DOHH2 (cell line): ENCODE measurements around the gene CHKB.

Experiments
- H3F3A ChIP-seq: fragments of 200-600 bp; sonication (generic), shearing (Covaris generic); 2 replicates; pipeline ENCODE4 v1.6.0; 2016; ENCODE audit warnings: antibody characterized with exemption, mild to moderate bottlenecking; ENCODE audit not compliant: control insufficient read depth, insufficient read depth
- H3K27ac ChIP-seq: fragments of 200-600 bp; sonication (generic); 2 replicates; pipeline ENCODE4 v1.5.1; 2014; ENCODE audit warnings: low read depth, mild to moderate bottlenecking, low read length, moderate library complexity
- H3K27me3 ChIP-seq: fragments of 200-600 bp; sonication (generic); 2 replicates; pipeline ENCODE4 v1.6.1; 2014; ENCODE audit warnings: mild to moderate bottlenecking, low read length, mixed read lengths; ENCODE audit not compliant: control insufficient read depth
- H3K36me3 ChIP-seq: fragments of 200-600 bp; sonication (generic); 2 replicates; pipeline ENCODE4 v1.6.1; 2014; ENCODE audit warnings: mild to moderate bottlenecking, low read length, moderate library complexity, mixed read lengths; ENCODE audit not compliant: control insufficient read depth
- H3K4me1 ChIP-seq: fragments of 200-600 bp; sonication (generic); 2 replicates; pipeline ENCODE4 v1.6.1; 2014; ENCODE audit warnings: mild to moderate bottlenecking, low read length, mixed read lengths; ENCODE audit not compliant: control insufficient read depth
- H3K4me2 ChIP-seq: fragments of 200-600 bp; sonication (generic); 2 replicates; pipeline ENCODE4 v1.6.0; 2014; ENCODE audit warnings: mild to moderate bottlenecking, low read length, moderate library complexity
- H3K4me3 ChIP-seq: fragments of 200-600 bp; sonication (generic); 2 replicates; pipeline ENCODE4 v1.5.1; 2014; ENCODE audit warnings: mild to moderate bottlenecking, low read length, mixed read lengths
- H3K79me2 ChIP-seq: fragments of 200-600 bp; sonication (generic); 2 replicates; pipeline ENCODE4 v1.6.1; 2014; ENCODE audit warnings: mild to moderate bottlenecking, low read length, mixed read lengths; ENCODE audit not compliant: control insufficient read depth
- H3K9me2 ChIP-seq: fragments of 200-600 bp; sonication (generic); replicated peaks from 2 replicates; pipeline ENCODE4 v1.6.1; 2014; ENCODE audit warnings: mild to moderate bottlenecking, low read length, mixed read lengths; ENCODE audit not compliant: control insufficient read depth
- H3K9me3 ChIP-seq: fragments of 200-600 bp; sonication (generic); 2 replicates; pipeline ENCODE4 v1.6.1; 2014; ENCODE audit warnings: antibody characterized with exemption, low read length, mixed read lengths; ENCODE audit not compliant: control insufficient read depth, insufficient read depth
- H4K20me1 ChIP-seq: fragments of 200-600 bp; sonication (generic); 2 replicates; pipeline ENCODE4 v1.6.0; 2014; ENCODE audit warnings: low read depth, mild to moderate bottlenecking, antibody characterized with exemption, low read length, moderate library complexity; ENCODE audit not compliant: control insufficient read depth, insufficient read depth
- CTCF ChIP-seq: fragments of 200-600 bp; sonication (generic); IDR thresholded peaks from one replicate; pipeline ENCODE4 v1.5.1; 2014; ENCODE audit warnings: antibody characterized with exemption, mild to moderate bottlenecking, low read depth, low read length; ENCODE audit not compliant: poor library complexity, severe bottlenecking
- EZH2phosphoT487 ChIP-seq: fragments of 200-600 bp; sonication (generic); IDR thresholded peaks from 2 replicates; pipeline ENCODE4 v1.6.1; 2017; ENCODE audit warnings: borderline replicate concordance, mild to moderate bottlenecking, antibody characterized with exemption, low read length, moderate library complexity, mixed read lengths

Gene CHKB

DNA sequence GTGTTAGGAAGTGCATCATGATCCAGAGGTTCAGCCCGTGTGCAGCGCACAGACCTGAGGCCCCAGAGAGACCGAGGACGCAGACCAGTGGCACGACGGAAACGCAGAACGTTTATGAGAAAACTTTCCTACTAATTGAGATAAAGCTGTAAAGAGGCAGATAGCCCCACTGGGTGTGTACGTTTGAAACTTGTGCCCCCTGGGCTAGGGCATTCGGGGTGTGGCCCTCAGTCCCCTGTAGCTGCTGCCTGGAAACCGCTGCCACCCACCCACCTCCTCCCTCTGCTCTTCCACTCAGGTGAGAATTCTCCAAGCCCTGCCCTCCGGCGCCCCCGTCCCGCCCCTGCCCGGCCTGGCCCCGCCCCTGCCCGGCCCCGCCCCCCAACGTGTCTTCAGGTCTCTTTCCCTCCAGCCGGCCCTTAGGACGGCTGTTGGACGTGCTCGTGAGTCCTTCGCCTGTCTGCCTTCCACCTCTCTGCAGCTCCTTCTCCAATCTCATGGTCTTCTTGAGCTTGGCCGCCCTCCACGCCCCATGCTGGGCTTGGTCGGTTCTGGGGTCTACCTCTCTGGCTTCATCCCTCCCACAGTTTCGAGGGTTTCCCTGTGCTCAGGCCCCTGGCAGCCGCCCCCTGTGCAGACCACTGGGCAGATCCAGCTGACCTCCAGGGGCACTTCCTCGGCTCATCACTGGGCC, 30.0 kb upstream of the CHKB start:
- H3K9me2 ChIP-seq: no peaks in the 10 kb centered on the region
- H3F3A ChIP-seq: 0 out of 2 replicates have a peak, but pooled peaks cover 2% of the 10 kb centered on the region
- no peak overlapping the region for H3K4me2 ChIP-seq
- H3K4me3 ChIP-seq: no peak overlapping the region
- no peaks in the 10 kb centered on the region for H3K79me2 ChIP-seq
- peaks cover 7% of the 10 kb centered on the region; the same call in 1 of the 2 replicates for H3K4me1 ChIP-seq
- H4K20me1 ChIP-seq: no peaks in the 10 kb centered on the region
- no peaks in the 10 kb centered on the region for H3K9me3 ChIP-seq
- TF ChIP-seq CTCF: no peak
- TF ChIP-seq EZH2phosphoT487: no peak
- peaks cover 28% of the 10 kb centered on the region for H3K27me3 ChIP-seq
- H3K36me3 ChIP-seq: no peaks in the 10 kb centered on the region
- no peak overlapping the region for H3K27ac ChIP-seq

GRCh38 chr22:50612168-50612527, 29.5 kb upstream of the CHKB start:
- H3K4me1 ChIP-seq: peaks cover 7% of the 10 kb centered on the region; the same call in 1 of the 2 replicates
- H3K36me3 ChIP-seq: no peaks in the 10 kb centered on the region
- H3K9me2 ChIP-seq: no peaks in the 10 kb centered on the region
- peaks cover 31% of the 10 kb centered on the region for H3K27me3 ChIP-seq
- no peak overlapping the region for H3K4me2 ChIP-seq
- no peaks in the 10 kb centered on the region for H4K20me1 ChIP-seq
- no peak for TF ChIP-seq EZH2phosphoT487
- TF ChIP-seq CTCF: no peak
- no peaks in the 10 kb centered on the region for H3K9me3 ChIP-seq
- no peak overlapping the region for H3K4me3 ChIP-seq
- no peak overlapping the region for H3K27ac ChIP-seq
- H3K79me2 ChIP-seq: no peaks in the 10 kb centered on the region
- 0 out of 2 replicates have a peak, but pooled peaks cover 2% of the 10 kb centered on the region for H3F3A ChIP-seq

- no peaks in the 10 kb centered on the region for H4K20me1 ChIP-seq
- H3K4me1 ChIP-seq: peaks cover 7% of the 10 kb centered on the region; the same call in 1 of the 2 replicates
- H3K4me2 ChIP-seq: no peak overlapping the region
- 0 out of 2 replicates have a peak, but pooled peaks cover 2% of the 10 kb centered on the region for H3F3A ChIP-seq
- H3K79me2 ChIP-seq: no peaks in the 10 kb centered on the region
- H3K4me3 ChIP-seq: no peak overlapping the region
- no peaks in the 10 kb centered on the region for H3K9me3 ChIP-seq
- H3K27me3 ChIP-seq: peaks cover 36% of the 10 kb centered on the region
- TF ChIP-seq EZH2phosphoT487 (no peak), CTCF (no peak)
- no peak overlapping the region for H3K27ac ChIP-seq
- H3K9me2 ChIP-seq: no peaks in the 10 kb centered on the region
- no peaks in the 10 kb centered on the region for H3K36me3 ChIP-seq
Measured at GRCh38 chr22:50611341-50612060, 28.9 kb upstream of the CHKB start.
